ENCODE measurements around the gene NHLH1.

DNA sequence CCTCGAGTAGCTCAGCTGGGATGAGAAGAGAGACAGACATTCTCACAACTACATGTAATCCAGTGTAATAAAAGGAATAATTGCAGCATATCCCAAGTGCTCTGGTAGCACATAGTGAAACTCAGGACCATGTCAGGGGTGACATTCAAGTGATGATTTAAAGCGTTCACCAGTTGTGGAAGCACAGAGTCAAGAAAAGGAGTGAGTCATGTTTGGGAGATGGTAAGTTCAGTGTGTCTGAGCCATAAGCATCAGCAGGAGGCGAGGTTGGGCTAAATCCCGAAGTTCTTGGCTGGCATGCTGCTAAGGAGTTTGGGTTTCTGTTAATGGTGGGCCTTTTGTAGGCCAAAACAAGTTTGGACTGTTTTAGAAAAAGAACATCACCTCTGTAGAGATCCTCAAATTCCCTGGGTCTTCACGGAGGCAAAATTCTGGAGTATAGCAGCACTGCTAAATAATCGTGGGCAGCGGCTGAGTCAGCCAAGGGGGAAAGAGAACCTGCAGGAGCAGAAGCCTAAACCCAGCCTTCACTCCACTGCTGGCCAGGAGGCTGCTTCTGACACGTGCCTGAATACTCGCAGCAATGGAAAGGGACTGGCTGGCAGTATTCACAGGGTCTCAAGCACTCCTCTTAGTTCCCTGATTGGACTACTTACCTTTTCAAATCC lies 7.2 kb upstream of the NHLH1 start:
- TF ChIP-seq, protein P1, sequence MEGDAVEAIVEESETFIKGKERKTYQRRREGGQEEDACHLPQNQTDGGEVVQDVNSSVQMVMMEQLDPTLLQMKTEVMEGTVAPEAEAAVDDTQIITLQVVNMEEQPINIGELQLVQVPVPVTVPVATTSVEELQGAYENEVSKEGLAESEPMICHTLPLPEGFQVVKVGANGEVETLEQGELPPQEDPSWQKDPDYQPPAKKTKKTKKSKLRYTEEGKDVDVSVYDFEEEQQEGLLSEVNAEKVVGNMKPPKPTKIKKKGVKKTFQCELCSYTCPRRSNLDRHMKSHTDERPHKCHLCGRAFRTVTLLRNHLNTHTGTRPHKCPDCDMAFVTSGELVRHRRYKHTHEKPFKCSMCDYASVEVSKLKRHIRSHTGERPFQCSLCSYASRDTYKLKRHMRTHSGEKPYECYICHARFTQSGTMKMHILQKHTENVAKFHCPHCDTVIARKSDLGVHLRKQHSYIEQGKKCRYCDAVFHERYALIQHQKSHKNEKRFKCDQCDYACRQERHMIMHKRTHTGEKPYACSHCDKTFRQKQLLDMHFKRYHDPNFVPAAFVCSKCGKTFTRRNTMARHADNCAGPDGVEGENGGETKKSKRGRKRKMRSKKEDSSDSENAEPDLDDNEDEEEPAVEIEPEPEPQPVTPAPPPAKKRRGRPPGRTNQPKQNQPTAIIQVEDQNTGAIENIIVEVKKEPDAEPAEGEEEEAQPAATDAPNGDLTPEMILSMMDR (IDR thresholded peaks at IDR 0.05), result no peak
- TF ChIP-seq POLR2AphosphoS5 (IDR thresholded peaks at IDR 0.05; ENCODE audit: insufficient read depth in 1 of 2, low read depth in 1 of 2), result no peak
